ENCODE results near the gene GNG3. TPM values are rescaled to one million over a fixed set of nuclear protein-coding genes. Genes with fewer than 3 reads are reported as not detected.
A peak's percentile ranks its signal among the peaks of the same experiment; 100 is the strongest.

Gene GNG3
- total and polyA plus RNA-seq, 2 of the 4 experiments (the other 2 are of a cell fraction) = not detected

GRCh38 chr11:62708392-62708791, 916 bp downstream of the GNG3 start:
- Histone ChIP-seq H3K79me1 (ENCODE audit: low read depth in 1 of 2, low read length in 2 of 2) (peaks cover 20 to 58% of the 10 kb centered on the region in 2 experiments), H2AK5ac (ENCODE audit: low read depth, low read length) (peak overlapping the region; percentile 58), H3K4me3 (ENCODE audit: insufficient read depth, low read depth, low read length) (no peak overlapping the region), H2BK120ac (ENCODE audit: low read depth, low read length) (no peak overlapping the region), H3K56ac (ENCODE audit: extremely low read depth, insufficient read depth, low read length) (no peak overlapping the region), H3K27me3 (ENCODE audit: control insufficient read depth, insufficient read depth, low read length) (no peaks in the 10 kb centered on the region), H3K9me1 (ENCODE audit: insufficient read depth, low read length) (peaks cover 17% of the 10 kb centered on the region), H2BK15ac (ENCODE audit: low read depth, low read length) (no peak overlapping the region), H4K91ac (ENCODE audit: insufficient read depth, low read depth, low read length) (peak overlapping the region; percentile 72), H2AFZ (replicated peaks; ENCODE audit: low read length, poor library complexity) (no peak overlapping the region), H2BK5ac (ENCODE audit: low read depth, low read length, poor library complexity, severe bottlenecking) (no peak overlapping the region), H4K5ac (ENCODE audit: low read depth, low read length) (peak overlapping the region; percentile 86), H3K14ac (replicated peaks; ENCODE audit: low read depth, low read length) (peak overlapping the region; percentile 88; the same call in 1 of the 2 replicates), H3K4me2 (ENCODE audit: low read depth, low read length) (peak overlapping the region; percentile 86), H3K4ac (ENCODE audit: low read depth, low read length) (peak overlapping the region; percentile 86; the same call in 1 of the 2 replicates), H4K8ac (ENCODE audit: low read depth in 2 of 2, low read length in 2 of 2) (peak overlapping the region; percentile 93 to 97; a peak in 3 of 4 replicates), H3K23ac (ENCODE audit: low read depth, low read length) (peak overlapping the region; percentile 55; the same call in 1 of the 2 replicates), H2BK20ac (ENCODE audit: low read depth, low read length) (no peak overlapping the region), H3K4me1 (ENCODE audit: control insufficient read depth, insufficient read depth, low read length) (peaks cover 17% of the 10 kb centered on the region), H3K36me3 (ENCODE audit: control insufficient read depth, insufficient read depth, low read length) (peaks cover 18% of the 10 kb centered on the region), H3K18ac (ENCODE audit: low read depth, low read length) (no peak overlapping the region), H3K9ac (ENCODE audit: low read depth, low read length) (peak overlapping the region; percentile 82; the same call in 1 of the 2 replicates), H2AK9ac (replicated peaks; ENCODE audit: low read depth, low read length, poor library complexity) (peak overlapping the region; percentile 97), H3K9me3 (ENCODE audit: control insufficient read depth, insufficient read depth, low read length) (no peaks in the 10 kb centered on the region), H3K27ac (ENCODE audit: insufficient read depth, low read length) (peak overlapping the region; percentile 86; the same call in 1 of the 2 replicates), H4K20me1 (ENCODE audit: insufficient read depth, low read length) (no peaks in the 10 kb centered on the region)
- TF ChIP-seq MAFK (IDR thresholded peaks at IDR 0.05; ENCODE audit: low read depth, low read length) (no peak), ELK1 (IDR thresholded peaks at IDR 0.05; ENCODE audit: borderline replicate concordance, low read depth, low read length) (no peak), MAZ (IDR thresholded peaks at IDR 0.05; ENCODE audit: borderline replicate concordance, low read depth, low read length) (no peak), POLR2A (IDR thresholded peaks at IDR 0.05; ENCODE audit: low read depth, low read length) (no peak), CTCF (conservative IDR thresholded peaks at IDR 0.05; ENCODE audit: low read depth, low read length) (no peak), USF2 (IDR thresholded peaks at IDR 0.05; ENCODE audit: low read depth, low read length) (no peak), CEBPB (IDR thresholded peaks at IDR 0.05; ENCODE audit: low read depth, low read length) (no peak), NFE2L2 (IDR thresholded peaks at IDR 0.05; ENCODE audit: low read depth, low read length) (no peak), MXI1 (IDR thresholded peaks at IDR 0.05; ENCODE audit: borderline replicate concordance, low read depth, low read length) (no peak), RFX5 (IDR thresholded peaks at IDR 0.05; ENCODE audit: low read depth, low read length) (no peak), RAD21 (IDR thresholded peaks at IDR 0.05; ENCODE audit: low read length) (no peak)
- dilution Hi-C loops (cut with HindIII; ENCODE audit: low sequenced_read_pairs, unreplicated experiment) = no loop called here
- ATAC-seq (ENCODE audit: low read depth) (no peak), DNase-seq (no peak)
- CTCF ChIA-PET = no interaction called here
- WGBS, 2 experiments (ENCODE audit: extremely low coverage in 2 of 2, insufficient read length in 1 of 2) = 83% methylated on average over 2 of the region's 5 CpGs; no CpG with 5 or more reads in 1 of the 2 experiments
- no TSS peak for BruUV-seq (replicated peaks)
- intact Hi-C loops (cut with micrococcal nuclease) = no loop called here
- POLR2A ChIA-PET (ENCODE audit: unreplicated experiment) = no interaction called here
- in situ Hi-C loops (cut with MboI; ENCODE audit: low sequenced_read_pairs) = no loop called here

Measured in IMR-90 (cell line).